A549 (cell line): Measurements from ENCODE around the gene CMTM7. TPM values are rescaled to one million over a fixed set of nuclear protein-coding genes. Genes with fewer than 3 reads are reported as not detected.

Source experiments
- ATAC-seq, 2 experiments: fragments of 200-7000 bp in 1 of 2; fragments of >200 bp in 1 of 2; cut with Nextera tagmentation in 1 of 2; cut with Tn5 transposase in 1 of 2; 3 replicates each; pipeline versions ENCODE4 v1.8.0 to v1.9.1; 2018 to 2020; ENCODE audit warnings: mild to moderate bottlenecking in 1 of 2, moderate library complexity in 1 of 2
- CTCF ChIA-PET: fragments of 300-600 bp; sonication (Branson Sonifier 250); formaldehyde crosslinking; extraction: SDS; loops from one replicate; lab custom pipeline; 2021; ENCODE audit warnings: antibody characterized with exemption, inconsistent platforms; lab: Yijun Ruan, JAX
- POLR2A ChIA-PET: fragments of 350-600 bp; formaldehyde crosslinking; extraction: SDS; loops from one replicate; lab custom pipeline; 2021; ENCODE audit warnings: antibody characterized with exemption, inconsistent platforms; lab: Yijun Ruan, JAX
- DNase-seq, 2 experiments: peaks; one replicate each; pipeline versions ENCODE4 v3.0.0 to v3.0.0-alpha.2; 2011 to 2016; ENCODE audit warnings: low read depth in 1 of 2, low spot score in 1 of 2
- FAIRE-seq: peaks from 2 replicates; lab custom pipeline; 2011; peaks lifted over from hg19 to GRCh38; lab: Jason Lieb, UNC
- H3K27ac ChIP-seq, 2 experiments: fragments of >200 bp; sonication (Bioruptor Twin); formaldehyde crosslinking; 3 replicates each; pipeline ENCODE4 v1.5.1; 2016 to 2017
- H3K4me1 ChIP-seq: fragments of >200 bp; sonication (Bioruptor Twin); formaldehyde crosslinking; 3 replicates; pipeline ENCODE4 v1.6.1; 2016
- H3K4me2 ChIP-seq: fragments of >200 bp; sonication (Bioruptor Twin); formaldehyde crosslinking; 3 replicates; pipeline ENCODE4 v1.6.1; 2016
- H3K4me3 ChIP-seq: fragments of >200 bp; sonication (Bioruptor Twin); formaldehyde crosslinking; 3 replicates; pipeline ENCODE4 v1.5.1; 2016
- H3K9me3 ChIP-seq: fragments of >200 bp; sonication (Bioruptor Twin); formaldehyde crosslinking; 3 replicates; pipeline ENCODE4 v1.6.1; 2016
- CBX8 ChIP-seq: fragments of 200-600 bp; sonication (generic); IDR thresholded peaks from 2 replicates; pipeline ENCODE4 v1.6.1; 2016
- EHF ChIP-seq: fragments of 250-450 bp; sonication (Bioruptor Pico); IDR thresholded peaks from 2 replicates; pipeline ENCODE4 v1.5.0; 2020; ENCODE audit warnings: mild to moderate bottlenecking
- EHMT2 ChIP-seq: fragments of 200-600 bp; sonication (generic); IDR thresholded peaks from 2 replicates; pipeline ENCODE4 v1.6.1; 2016; ENCODE audit warnings: antibody characterized with exemption, low read depth, mild to moderate bottlenecking, moderate library complexity
- EP300 ChIP-seq, 2 experiments: fragments of >200 bp; sonication (Bioruptor Twin); formaldehyde crosslinking; IDR thresholded peaks; 2 replicates in 1 of 2; 3 replicates in 1 of 2; pipeline ENCODE4 v1.6.1; 2016 to 2017
- GATA3 ChIP-seq: IDR thresholded peaks from 2 replicates; pipeline ENCODE4 v1.6.1; 2012; ENCODE audit warnings: borderline replicate concordance
- HDAC2 ChIP-seq: fragments of 200-600 bp; sonication (generic); IDR thresholded peaks from 2 replicates; pipeline ENCODE4 v1.6.1; 2016
- HOXB5 ChIP-seq: fragments of 250-450 bp; sonication (Bioruptor Pico); IDR thresholded peaks from 2 replicates; pipeline ENCODE4 v1.5.0; 2020; ENCODE audit warnings: mild to moderate bottlenecking, moderate library complexity
- JUN ChIP-seq, 2 experiments: fragments of >200 bp; sonication (Bioruptor Twin); formaldehyde crosslinking; IDR thresholded peaks; 2 replicates in 1 of 2; 3 replicates in 1 of 2; pipeline ENCODE4 v1.6.1; 2016 to 2017
- JUNB ChIP-seq: fragments of >200 bp; sonication (Bioruptor Twin); formaldehyde crosslinking; IDR thresholded peaks from 2 replicates; pipeline ENCODE4 v1.6.1; 2016
- KDM5A ChIP-seq: fragments of 200-600 bp; sonication (generic); IDR thresholded peaks from 2 replicates; pipeline ENCODE4 v1.6.1; 2016; ENCODE audit warnings: antibody characterized with exemption, mild to moderate bottlenecking
- NPAS2 ChIP-seq: fragments of 250-450 bp; sonication (Bioruptor Pico); IDR thresholded peaks from 2 replicates; pipeline ENCODE4 v1.8.0; 2022; ENCODE audit warnings: mild to moderate bottlenecking, moderate library complexity, borderline replicate concordance
- NR3C1 ChIP-seq: fragments of >200 bp; sonication (Bioruptor Twin); formaldehyde crosslinking; IDR thresholded peaks from 3 replicates; pipeline ENCODE4 v1.6.1; 2017
- POLR2AphosphoS2 ChIP-seq: conservative IDR thresholded peaks from 2 replicates; pipeline ENCODE4 v1.6.1; 2012; ENCODE audit warnings: low read length, improper control_type of control experiment, inconsistent platforms
- RARB ChIP-seq: fragments of 250-450 bp; sonication (Bioruptor Pico); IDR thresholded peaks from 2 replicates; pipeline ENCODE4 v1.8.0; 2021; ENCODE audit warnings: mild to moderate bottlenecking, moderate library complexity
- RFX5 ChIP-seq: fragments of 450-650 bp; IDR thresholded peaks from 2 replicates; pipeline ENCODE4 v1.7.1; 2014; ENCODE audit warnings: antibody characterized with exemption, mild to moderate bottlenecking, moderate library complexity
- SMC3 ChIP-seq: fragments of >200 bp; sonication (Bioruptor Twin); formaldehyde crosslinking; IDR thresholded peaks from 3 replicates; pipeline ENCODE4 v1.6.1; 2018; ENCODE audit warnings: inconsistent platforms
- TP53 ChIP-seq: fragments of 250-450 bp; sonication (Bioruptor Pico); IDR thresholded peaks from 2 replicates; pipeline ENCODE4 v1.5.0; 2021; ENCODE audit warnings: mild to moderate bottlenecking, moderate library complexity
- WGBS: methylation state at CpG from one replicate; pipeline ENCODE4 v1.1.6; 2017; ENCODE audit errors: missing lambda C conversion rate; 5-methylcytosine and 5-hydroxymethylcytosine counted together
- polyA plus RNA-seq, 4 experiments: library from polyadenylated mRNA; depleted of rRNA in 3 of 4; stranded (reverse); fragments of >200 nt; fragmentation: RNase III in 1 of 4; extraction: RNeasy Plus Mini Kit Qiagen cat#74134 plus additional on column Dnase treatment in 1 of 4; gene quantifications; 2 replicates in 3 of 4; 3 replicates in 1 of 4; pipeline ENCODE4 v1.2.3, GENCODE V29; 2011 to 2017
- TF ChIP-seq, protein P1 (sequence below): IDR thresholded peaks from 2 replicates; pipeline ENCODE4 v1.6.1; 2012; ENCODE audit warnings: low read depth, borderline replicate concordance
- TF ChIP-seq, protein P2 (sequence below): fragments of >200 bp; sonication (Bioruptor Twin); formaldehyde crosslinking; IDR thresholded peaks from 3 replicates; pipeline ENCODE4 v1.6.1; 2016
- TF ChIP-seq, protein P3 (sequence below): fragments of >200 bp; sonication (Bioruptor Twin); formaldehyde crosslinking; IDR thresholded peaks from 3 replicates; pipeline ENCODE4 v1.5.1; 2016

CMTM7 gene
- polyA plus RNA-seq, 2 of the 4 experiments (the other 2 are of a cell fraction) = 14.2 to 18.7 TPM

GRCh38 chr3:32371461-32372212 is 20.0 kb upstream of the CMTM7 start:
- Histone ChIP-seq H3K4me2 (no peak overlapping the region), H3K9me3 (no peaks in the 10 kb centered on the region), H3K4me3 (no peak overlapping the region), H3K27ac (no peak overlapping the region), H3K4me1 (peaks cover 4% of the 10 kb centered on the region)
- ChIA-PET POLR2A (no interaction called here), CTCF (interaction anchor here (1.0 to 7.5 kb wide), 6 partner anchors 20 to 545 kb away, joined by 3 to 88 read pairs (median 3); partner anchors contain the start of gene CMTM7)
- 92% methylated on average over 7 of the region's 7 CpGs for WGBS
- DNase-seq = no peak
- ATAC-seq = no peak
- no peak for FAIRE-seq
- TF ChIP-seq JUN (IDR thresholded peaks at IDR 0.05) (no peak), CBX8 (no peak), POLR2AphosphoS2 (no peak), HOXB5 (CRISPR knock-in tag) (no peak), EHMT2 (no peak), KDM5A (no peak), HDAC2 (no peak), EP300 (IDR thresholded peaks at IDR 0.05) (no peak), RFX5 (no peak), RARB (no peak)
- TF ChIP-seq, protein P1, sequence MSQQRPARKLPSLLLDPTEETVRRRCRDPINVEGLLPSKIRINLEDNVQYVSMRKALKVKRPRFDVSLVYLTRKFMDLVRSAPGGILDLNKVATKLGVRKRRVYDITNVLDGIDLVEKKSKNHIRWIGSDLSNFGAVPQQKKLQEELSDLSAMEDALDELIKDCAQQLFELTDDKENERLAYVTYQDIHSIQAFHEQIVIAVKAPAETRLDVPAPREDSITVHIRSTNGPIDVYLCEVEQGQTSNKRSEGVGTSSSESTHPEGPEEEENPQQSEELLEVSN = no peak
- TF ChIP-seq, protein P2, sequence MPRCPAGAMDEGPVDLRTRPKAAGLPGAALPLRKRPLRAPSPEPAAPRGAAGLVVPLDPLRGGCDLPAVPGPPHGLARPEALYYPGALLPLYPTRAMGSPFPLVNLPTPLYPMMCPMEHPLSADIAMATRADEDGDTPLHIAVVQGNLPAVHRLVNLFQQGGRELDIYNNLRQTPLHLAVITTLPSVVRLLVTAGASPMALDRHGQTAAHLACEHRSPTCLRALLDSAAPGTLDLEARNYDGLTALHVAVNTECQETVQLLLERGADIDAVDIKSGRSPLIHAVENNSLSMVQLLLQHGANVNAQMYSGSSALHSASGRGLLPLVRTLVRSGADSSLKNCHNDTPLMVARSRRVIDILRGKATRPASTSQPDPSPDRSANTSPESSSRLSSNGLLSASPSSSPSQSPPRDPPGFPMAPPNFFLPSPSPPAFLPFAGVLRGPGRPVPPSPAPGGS = no peak
- TF ChIP-seq, all 56 proteins: peak for 0

GRCh38 chr3:32372213-32372490 is 19.5 kb upstream of the CMTM7 start:
- TF ChIP-seq TP53 (CRISPR knock-in tag) = no peak
- no peak for TF ChIP-seq NR3C1
- no peak for TF ChIP-seq SMC3
- POLR2A ChIA-PET = no interaction called here
- Histone ChIP-seq H3K4me3 (no peak overlapping the region), H3K4me1 (no peaks in the 10 kb centered on the region), H3K4me2 (no peak overlapping the region), H3K9me3 (no peaks in the 10 kb centered on the region), H3K27ac (no peak overlapping the region)
- WGBS = 97% methylated on average over 4 of the region's 4 CpGs
- no peak for ATAC-seq
- no peak for FAIRE-seq
- no peak for DNase-seq
- CTCF ChIA-PET = interaction anchor here (1.1 to 7.5 kb wide), 4 partner anchors 19 to 195 kb away, joined by 3 to 88 read pairs (median 3); partner anchors contain the start of gene CMTM7

- ChIA-PET POLR2A (no interaction called here), CTCF (interaction anchor here (0.9 to 7.5 kb wide), 5 partner anchors 8 to 125 kb away, joined by 3 to 88 read pairs (median 33); no protein-coding TSS in a partner anchor)
- ATAC-seq (no peak), FAIRE-seq (no peak), DNase-seq (no peak)
- no peak overlapping the region for H3K27ac ChIP-seq
- H3K4me2 ChIP-seq = no peak overlapping the region
- TF ChIP-seq CBX8 (no peak), NPAS2 (CRISPR knock-in tag) (no peak), KDM5A (no peak), EHF (no peak), JUNB (no peak), GATA3 (no peak)
- TF ChIP-seq, protein P3, sequence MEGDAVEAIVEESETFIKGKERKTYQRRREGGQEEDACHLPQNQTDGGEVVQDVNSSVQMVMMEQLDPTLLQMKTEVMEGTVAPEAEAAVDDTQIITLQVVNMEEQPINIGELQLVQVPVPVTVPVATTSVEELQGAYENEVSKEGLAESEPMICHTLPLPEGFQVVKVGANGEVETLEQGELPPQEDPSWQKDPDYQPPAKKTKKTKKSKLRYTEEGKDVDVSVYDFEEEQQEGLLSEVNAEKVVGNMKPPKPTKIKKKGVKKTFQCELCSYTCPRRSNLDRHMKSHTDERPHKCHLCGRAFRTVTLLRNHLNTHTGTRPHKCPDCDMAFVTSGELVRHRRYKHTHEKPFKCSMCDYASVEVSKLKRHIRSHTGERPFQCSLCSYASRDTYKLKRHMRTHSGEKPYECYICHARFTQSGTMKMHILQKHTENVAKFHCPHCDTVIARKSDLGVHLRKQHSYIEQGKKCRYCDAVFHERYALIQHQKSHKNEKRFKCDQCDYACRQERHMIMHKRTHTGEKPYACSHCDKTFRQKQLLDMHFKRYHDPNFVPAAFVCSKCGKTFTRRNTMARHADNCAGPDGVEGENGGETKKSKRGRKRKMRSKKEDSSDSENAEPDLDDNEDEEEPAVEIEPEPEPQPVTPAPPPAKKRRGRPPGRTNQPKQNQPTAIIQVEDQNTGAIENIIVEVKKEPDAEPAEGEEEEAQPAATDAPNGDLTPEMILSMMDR = no peak
- TF ChIP-seq, protein P2 = no peak
- H3K9me3 ChIP-seq = no peaks in the 10 kb centered on the region
- no peaks in the 10 kb centered on the region for H3K4me1 ChIP-seq
- H3K4me3 ChIP-seq = no peak overlapping the region
- 84% methylated on average over 5 of the region's 5 CpGs for WGBS
Measured at GRCh38 chr3:32373276-32373675, 18.4 kb upstream of the CMTM7 start.
